Esophagus (tissue), 2 donors: Measurements from ENCODE around the gene ICE2. TPM values are rescaled to one million over a fixed set of nuclear protein-coding genes. Genes with fewer than 3 reads are reported as not detected.

Source experiments
- H3K27ac ChIP-seq, 2 donors: one replicate each; pipeline ENCODE4 v1.5.1; 2013; ENCODE audit warnings: low read depth in 2 of 2, mild to moderate bottlenecking in 2 of 2, inconsistent platforms in 1 of 2, low read length in 1 of 2, moderate library complexity in 1 of 2
- H3K27me3 ChIP-seq, 2 donors: one replicate each; pipeline ENCODE4 v1.6.1; 2013; ENCODE audit warnings: low read length in 2 of 2, control low read depth in 1 of 2, mild to moderate bottlenecking in 1 of 2; ENCODE audit not compliant: insufficient read depth in 2 of 2, control insufficient read depth in 1 of 2
- H3K36me3 ChIP-seq, 2 donors: one replicate each; pipeline ENCODE4 v1.6.1; 2013; ENCODE audit warnings: low read length in 1 of 2; ENCODE audit not compliant: control insufficient read depth in 2 of 2, insufficient read depth in 2 of 2
- H3K4me1 ChIP-seq, 2 donors: one replicate each; pipeline ENCODE4 v1.6.1; 2013; ENCODE audit warnings: low read length in 1 of 2; ENCODE audit not compliant: control insufficient read depth in 2 of 2, insufficient read depth in 2 of 2
- H3K4me3 ChIP-seq, 2 donors: one replicate each; pipeline ENCODE4 v1.5.1; 2013; ENCODE audit warnings: low read length in 2 of 2, mild to moderate bottlenecking in 2 of 2, low read depth in 1 of 2, moderate library complexity in 1 of 2
- H3K9me3 ChIP-seq, 2 donors: one replicate each; pipeline ENCODE4 v1.6.1; 2013; ENCODE audit warnings: mild to moderate bottlenecking in 2 of 2, low read depth in 1 of 2, low read length in 1 of 2, moderate library complexity in 1 of 2; ENCODE audit not compliant: control insufficient read depth in 2 of 2, insufficient read depth in 1 of 2
- WGBS, 2 donors: extraction: QIAGEN DNeasy Blood & Tissue Kit; methylation state at CpG; one replicate each; pipeline ENCODE4 v1.1.7; 2013; 5-methylcytosine and 5-hydroxymethylcytosine counted together
- polyA plus RNA-seq, 2 donors: library from polyadenylated mRNA; stranded (reverse); fragments of 200-250 nt; gene quantifications; one replicate each; pipeline ENCODE4 v1.2.3, GENCODE V29; 2013
- donor health status: healthy with polysubstance abuse.
- donor health status: Bipolar disorder and iron deficiency.

Gene ICE2
- polyA plus RNA-seq, 2 donors, result 8.9 to 9.0 TPM

- WGBS, 2 donors, result 87 to 89% methylated on average over 6 of the region's 6 CpGs
- Histone ChIP-seq H3K4me3 (no peak overlapping the region), H3K9me3 (no peaks in the 10 kb centered on the region), H3K36me3 (peaks cover 7 to 8% of the 10 kb centered on the region in 2 donors), H3K27ac (no peak overlapping the region), H3K27me3 (no peaks in the 10 kb centered on the region), H3K4me1 (no peaks in the 10 kb centered on the region)
These were observed 17.9 kb upstream of the ICE2 start for GRCh38 chr15:60496853-60497252.

DNA sequence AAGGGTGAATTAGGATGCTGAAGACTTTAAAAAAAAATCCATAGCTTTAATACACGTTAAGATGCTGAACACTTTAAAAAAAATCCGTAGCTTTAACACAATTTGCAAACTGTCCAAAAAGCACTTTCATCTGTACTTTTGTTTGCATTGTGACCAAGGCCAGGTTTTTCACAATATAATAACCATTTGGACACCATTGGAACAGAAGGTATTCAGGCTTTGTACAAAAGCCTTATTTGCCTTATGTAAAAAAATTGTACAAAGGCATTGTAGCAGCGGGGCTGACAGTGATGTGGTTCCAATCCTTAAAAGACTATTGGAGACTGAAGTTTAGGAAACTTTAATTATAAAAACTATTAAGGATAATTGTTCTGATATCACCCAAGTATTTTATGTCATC, 15.2 kb upstream of the ICE2 start:
- Histone ChIP-seq H3K36me3 (peaks cover 4 to 7% of the 10 kb centered on the region in 2 donors), H3K9me3 (no peaks in the 10 kb centered on the region), H3K27me3 (no peaks in the 10 kb centered on the region), H3K4me3 (no peak overlapping the region), H3K4me1 (no peaks in the 10 kb centered on the region), H3K27ac (no peak overlapping the region)
- 69 to 72% methylated on average over 3 of the region's 3 CpGs for WGBS, 2 donors

DNA sequence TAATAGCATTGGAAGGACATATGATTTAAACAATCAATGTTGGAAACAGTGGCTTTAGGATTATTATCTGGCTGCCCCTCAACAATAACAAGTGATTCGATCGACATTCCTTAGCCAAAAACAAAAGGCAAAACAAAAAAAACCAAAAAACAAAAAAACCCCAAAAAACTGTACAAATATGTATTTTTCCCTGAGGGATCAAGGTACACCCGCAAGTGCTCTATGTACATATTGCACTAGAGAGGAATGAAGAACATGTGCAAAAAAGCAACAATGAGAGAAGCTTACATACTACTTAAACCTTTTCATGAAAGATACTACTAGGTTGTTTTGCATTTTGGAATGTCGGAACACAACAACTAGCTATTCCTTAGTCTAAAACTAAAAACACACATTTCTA, 14.2 kb upstream of the ICE2 start:
- H3K9me3 ChIP-seq, result no peaks in the 10 kb centered on the region
- no peaks in the 10 kb centered on the region for H3K27me3 ChIP-seq
- 95 to 97% methylated on average over 4 of the region's 4 CpGs for WGBS, 2 donors
- no peak overlapping the region for H3K27ac ChIP-seq
- no peak overlapping the region for H3K4me3 ChIP-seq
- peaks cover 2 to 7% of the 10 kb centered on the region in 2 donors for H3K36me3 ChIP-seq
- no peaks in the 10 kb centered on the region for H3K4me1 ChIP-seq

GRCh38 chr15:60486742-60487141, 7.8 kb upstream of the ICE2 start:
- whole genome bisulfite sequencing, 2 donors, result 91 to 97% methylated on average over 2 of the region's 2 CpGs
- Histone ChIP-seq H3K9me3 (no peaks in the 10 kb centered on the region), H3K27me3 (no peaks in the 10 kb centered on the region), H3K4me3 (no peak overlapping the region), H3K27ac (no peak overlapping the region), H3K4me1 (no peaks in the 10 kb centered on the region), H3K36me3 (no peaks in the 10 kb centered on the region)

- 81 to 83% methylated on average over 6 of the region's 6 CpGs for WGBS, 2 donors
- Histone ChIP-seq H3K27me3 (no peaks in the 10 kb centered on the region), H3K36me3 (no peaks in the 10 kb centered on the region), H3K9me3 (no peaks in the 10 kb centered on the region), H3K4me1 (no peaks in the 10 kb centered on the region), H3K27ac (no peak overlapping the region), H3K4me3 (no peak overlapping the region)
These were observed 6.6 kb upstream of the ICE2 start for GRCh38 chr15:60485365-60486055.

DNA sequence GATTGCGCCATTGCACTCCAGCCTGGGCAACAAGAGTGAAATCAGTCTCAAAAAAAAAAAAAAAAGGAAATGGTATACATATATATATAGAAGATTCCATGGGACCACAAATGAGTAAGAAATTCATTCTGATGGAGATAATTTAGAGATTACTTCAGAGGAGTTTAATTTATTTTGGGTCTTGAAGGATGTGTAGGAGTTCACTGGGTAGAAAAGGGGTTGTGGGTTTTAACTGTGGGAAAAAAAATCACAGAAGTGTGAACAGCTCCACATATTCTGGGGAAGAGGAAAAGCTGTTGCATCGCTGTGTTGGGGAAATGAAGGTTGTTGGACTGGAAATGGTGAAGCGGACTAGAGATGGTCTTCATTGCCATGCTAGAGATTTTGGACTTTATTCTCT, 4.1 kb upstream of the ICE2 start:
- Histone ChIP-seq H3K27ac (no peak overlapping the region), H3K9me3 (no peaks in the 10 kb centered on the region), H3K4me1 (no peaks in the 10 kb centered on the region), H3K36me3 (no peaks in the 10 kb centered on the region), H3K4me3 (no peak overlapping the region), H3K27me3 (no peaks in the 10 kb centered on the region)
- WGBS, 2 donors, result 91 to 96% methylated on average over 3 of the region's 3 CpGs

- Histone ChIP-seq H3K9me3 (no peaks in the 10 kb centered on the region), H3K27me3 (no peaks in the 10 kb centered on the region), H3K4me1 (no peaks in the 10 kb centered on the region), H3K36me3 (no peaks in the 10 kb centered on the region), H3K27ac (no peak overlapping the region), H3K4me3 (no peak overlapping the region)
- WGBS, 2 donors, result 79% methylated on average over 3 of the region's 3 CpGs
These were observed 1.9 kb upstream of the ICE2 start for GRCh38 chr15:60480888-60481287.

- H3K27ac ChIP-seq, result no peak overlapping the region
- H3K4me3 ChIP-seq, result no peak overlapping the region
- 79 to 84% methylated on average over 1 of the region's 1 CpG for WGBS, 2 donors
- no peaks in the 10 kb centered on the region for H3K27me3 ChIP-seq
- no peaks in the 10 kb centered on the region for H3K9me3 ChIP-seq
- H3K4me1 ChIP-seq, result no peaks in the 10 kb centered on the region
- H3K36me3 ChIP-seq, result no peaks in the 10 kb centered on the region
These were observed 1.2 kb upstream of the ICE2 start for GRCh38 chr15:60480149-60480548.

GRCh38 chr15:60479361-60480110, 594 bp upstream of the ICE2 start:
- WGBS, 2 donors, result 31 to 37% methylated on average over 10 of the region's 10 CpGs
- Histone ChIP-seq H3K27ac (peak overlapping the region; percentile 86 to 100), H3K36me3 (no peaks in the 10 kb centered on the region), H3K27me3 (no peaks in the 10 kb centered on the region), H3K4me1 (no peaks in the 10 kb centered on the region), H3K4me3 (peak overlapping the region; percentile 90 to 93), H3K9me3 (no peaks in the 10 kb centered on the region)
